OCI-LY3 (cell line): ENCODE measurements around the gene UGT1A9.

Experiments used
- H2AFZ ChIP-seq: fragments of 200-600, 300-600 bp; shearing (Covaris generic); 2 replicates; pipeline ENCODE4 v1.6.0; 2014; ENCODE audit warnings: antibody characterized with exemption, low read depth, low read length
- H3K27ac ChIP-seq: fragments of 200-600, 300-600 bp; sonication (generic); 2 replicates; pipeline ENCODE4 v1.5.1; 2014; ENCODE audit warnings: mild to moderate bottlenecking, low read length, moderate library complexity, mixed read lengths
- H3K27me3 ChIP-seq: fragments of 200-600, 300-600 bp; sonication (generic); 2 replicates; pipeline ENCODE4 v1.6.1; 2014; ENCODE audit warnings: low read depth, low read length, mixed read lengths
- H3K36me3 ChIP-seq: fragments of 200-600, 300-600 bp; sonication (generic); replicated peaks from 2 replicates; pipeline ENCODE3; 2014; ENCODE audit warnings: low read depth, low read length, mixed read lengths
- H3K4me1 ChIP-seq: fragments of 300-600, 200-600 bp; sonication (generic); 2 replicates; pipeline ENCODE4 v1.6.1; 2014; ENCODE audit warnings: low read length, mixed read lengths
- H3K4me2 ChIP-seq: fragments of 200-600, 300-600 bp; sonication (generic); 2 replicates; pipeline ENCODE4 v1.6.1; 2014; ENCODE audit warnings: low read length, mixed read lengths
- H3K4me3 ChIP-seq: fragments of 300-600, 200-600 bp; sonication (generic); 2 replicates; pipeline ENCODE4 v1.5.1; 2014; ENCODE audit warnings: antibody characterized with exemption, mild to moderate bottlenecking, low read length, moderate library complexity
- H3K79me2 ChIP-seq: fragments of 300-600, 200-600 bp; shearing (Covaris generic); 2 replicates; pipeline ENCODE4 v1.6.1; 2014; ENCODE audit warnings: mild to moderate bottlenecking, low read length, mixed read lengths
- H3K9ac ChIP-seq: fragments of 300-600, 200-600 bp; shearing (Covaris generic); 2 replicates; pipeline ENCODE4 v1.6.0; 2014; ENCODE audit warnings: mild to moderate bottlenecking, low read length, moderate library complexity
- H3K9me3 ChIP-seq: fragments of 200-600, 300-600 bp; shearing (Covaris generic); 2 replicates; pipeline ENCODE4 v1.6.1; 2014; ENCODE audit warnings: low read length, mixed read lengths; ENCODE audit not compliant: insufficient read depth
- H4K20me1 ChIP-seq: fragments of 200-600, 300-600 bp; sonication (generic); 2 replicates; pipeline ENCODE4 v1.6.1; 2016; ENCODE audit warnings: low read length, mixed read lengths; ENCODE audit not compliant: insufficient read depth
- EZH2phosphoT487 ChIP-seq: fragments of 200-600 bp; shearing (Covaris generic); IDR thresholded peaks from 2 replicates; pipeline ENCODE4 v1.6.1; 2018; ENCODE audit warnings: antibody characterized with exemption, mixed run types, low read depth
- TF ChIP-seq, protein P1 (sequence below): fragments of 200-600, 300-600 bp; sonication (generic); IDR thresholded peaks from 2 replicates; pipeline ENCODE4 v1.5.1; 2014; ENCODE audit warnings: antibody characterized with exemption, low read length, low read depth

The UGT1A9 gene

DNA sequence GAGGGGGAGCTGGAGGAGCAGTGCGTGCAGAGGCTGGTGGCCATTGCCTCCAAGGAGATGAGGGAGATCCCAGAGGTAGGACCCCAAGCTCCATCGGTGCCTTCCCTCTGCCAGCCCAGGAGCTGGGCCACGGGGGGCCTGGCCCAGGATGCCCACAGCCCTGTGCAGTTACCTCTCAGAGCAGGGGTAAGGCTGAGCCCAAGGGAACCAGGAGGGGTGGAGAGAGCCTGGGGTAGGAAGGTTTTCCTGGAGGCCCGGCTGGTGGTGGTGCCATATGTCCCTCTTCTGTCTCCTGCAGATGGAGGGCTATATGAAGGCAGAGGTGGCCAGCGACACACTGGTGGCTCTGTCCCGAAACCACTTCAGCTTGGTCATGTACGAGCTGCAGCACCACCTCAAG lies 117.9 kb downstream of the UGT1A9 start:
- Histone ChIP-seq H3K79me2 (no peaks in the 10 kb centered on the region), H3K4me2 (no peak overlapping the region), H3K9me3 (no peaks in the 10 kb centered on the region), H3K27me3 (no peaks in the 10 kb centered on the region), H2AFZ (no peak overlapping the region), H3K36me3 (no peaks in the 10 kb centered on the region), H3K27ac (no peak overlapping the region), H3K4me3 (no peak overlapping the region), H3K9ac (no peak overlapping the region), H3K4me1 (no peaks in the 10 kb centered on the region), H4K20me1 (no peaks in the 10 kb centered on the region)
- TF ChIP-seq, protein P1, sequence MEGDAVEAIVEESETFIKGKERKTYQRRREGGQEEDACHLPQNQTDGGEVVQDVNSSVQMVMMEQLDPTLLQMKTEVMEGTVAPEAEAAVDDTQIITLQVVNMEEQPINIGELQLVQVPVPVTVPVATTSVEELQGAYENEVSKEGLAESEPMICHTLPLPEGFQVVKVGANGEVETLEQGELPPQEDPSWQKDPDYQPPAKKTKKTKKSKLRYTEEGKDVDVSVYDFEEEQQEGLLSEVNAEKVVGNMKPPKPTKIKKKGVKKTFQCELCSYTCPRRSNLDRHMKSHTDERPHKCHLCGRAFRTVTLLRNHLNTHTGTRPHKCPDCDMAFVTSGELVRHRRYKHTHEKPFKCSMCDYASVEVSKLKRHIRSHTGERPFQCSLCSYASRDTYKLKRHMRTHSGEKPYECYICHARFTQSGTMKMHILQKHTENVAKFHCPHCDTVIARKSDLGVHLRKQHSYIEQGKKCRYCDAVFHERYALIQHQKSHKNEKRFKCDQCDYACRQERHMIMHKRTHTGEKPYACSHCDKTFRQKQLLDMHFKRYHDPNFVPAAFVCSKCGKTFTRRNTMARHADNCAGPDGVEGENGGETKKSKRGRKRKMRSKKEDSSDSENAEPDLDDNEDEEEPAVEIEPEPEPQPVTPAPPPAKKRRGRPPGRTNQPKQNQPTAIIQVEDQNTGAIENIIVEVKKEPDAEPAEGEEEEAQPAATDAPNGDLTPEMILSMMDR: no peak
- no peak for TF ChIP-seq EZH2phosphoT487

DNA sequence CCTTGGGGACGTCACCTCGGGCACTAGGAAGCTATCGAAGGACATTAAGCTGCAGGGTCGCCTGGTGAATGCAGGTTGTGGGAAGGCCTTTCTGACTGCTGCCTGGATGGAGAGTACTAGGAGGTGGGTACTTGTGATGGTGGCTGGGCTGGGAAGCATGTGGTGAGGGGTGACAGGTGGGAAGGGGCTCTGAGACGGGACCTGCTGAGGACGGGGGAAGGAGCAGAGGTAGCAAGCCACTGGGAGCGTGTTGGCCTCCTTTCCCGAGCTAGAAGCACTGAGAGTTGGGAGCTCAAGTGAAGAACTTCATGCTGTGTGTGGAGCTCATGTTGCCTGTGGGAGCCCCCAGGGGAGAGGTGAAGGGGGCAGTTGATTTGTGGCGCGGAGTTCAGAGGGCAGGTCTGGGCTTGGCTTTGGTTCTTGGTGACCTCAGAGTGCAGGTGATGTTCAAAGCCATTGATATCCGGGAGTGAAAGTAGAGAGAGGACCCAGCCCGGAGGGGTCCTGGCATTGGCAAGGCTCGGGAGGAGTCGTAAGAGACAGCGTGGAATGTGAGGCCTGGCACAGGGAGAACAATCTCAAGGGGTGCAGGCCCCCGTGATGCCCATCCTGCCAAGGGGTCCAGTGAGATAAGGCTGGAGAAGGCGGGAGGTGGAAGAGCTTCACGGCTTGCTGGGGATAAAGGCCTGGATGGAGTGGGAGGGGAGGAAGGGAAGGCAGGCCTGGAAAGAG lies 119.6 kb downstream of the UGT1A9 start:
- TF ChIP-seq, protein P1: no peak
- no peak for TF ChIP-seq EZH2phosphoT487
- no peaks in the 10 kb centered on the region for H3K4me1 ChIP-seq
- no peaks in the 10 kb centered on the region for H3K9me3 ChIP-seq
- no peaks in the 10 kb centered on the region for H3K79me2 ChIP-seq
- H3K4me2 ChIP-seq: no peak overlapping the region
- no peaks in the 10 kb centered on the region for H3K27me3 ChIP-seq
- H3K9ac ChIP-seq: no peak overlapping the region
- no peaks in the 10 kb centered on the region for H3K36me3 ChIP-seq
- no peaks in the 10 kb centered on the region for H4K20me1 ChIP-seq
- H3K4me3 ChIP-seq: no peak overlapping the region
- H2AFZ ChIP-seq: no peak overlapping the region
- no peak overlapping the region for H3K27ac ChIP-seq

DNA sequence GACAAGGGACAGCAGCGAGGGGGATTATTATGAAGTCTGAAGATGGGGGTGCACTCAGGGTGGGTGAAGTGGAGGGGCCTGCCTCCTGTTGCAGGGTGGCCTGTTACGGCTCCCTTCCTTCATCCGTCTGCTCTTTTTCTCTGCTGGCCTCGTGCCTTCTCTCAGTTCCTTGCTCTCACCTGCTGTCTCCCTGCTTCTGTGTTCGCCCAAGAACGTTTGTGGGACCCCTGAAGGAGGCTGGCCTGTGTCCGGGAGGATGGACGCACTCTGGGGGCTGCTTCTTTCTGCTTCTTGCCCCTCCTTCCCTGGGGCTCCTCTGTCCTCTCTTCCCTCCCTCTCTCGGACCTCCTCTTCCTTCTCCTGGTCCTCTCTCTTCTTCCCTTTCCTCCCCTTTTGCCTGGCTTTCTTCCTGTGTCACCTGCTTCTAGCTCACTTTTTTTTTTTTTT lies 120.2 kb downstream of the UGT1A9 start:
- TF ChIP-seq, protein P1: no peak
- TF ChIP-seq EZH2phosphoT487: no peak
- Histone ChIP-seq H3K4me3 (no peak overlapping the region), H3K27ac (no peak overlapping the region), H3K79me2 (no peaks in the 10 kb centered on the region), H3K9me3 (no peaks in the 10 kb centered on the region), H3K4me2 (no peak overlapping the region), H4K20me1 (no peaks in the 10 kb centered on the region), H3K9ac (no peak overlapping the region), H3K4me1 (no peaks in the 10 kb centered on the region), H3K27me3 (no peaks in the 10 kb centered on the region), H3K36me3 (no peaks in the 10 kb centered on the region), H2AFZ (no peak overlapping the region)

DNA sequence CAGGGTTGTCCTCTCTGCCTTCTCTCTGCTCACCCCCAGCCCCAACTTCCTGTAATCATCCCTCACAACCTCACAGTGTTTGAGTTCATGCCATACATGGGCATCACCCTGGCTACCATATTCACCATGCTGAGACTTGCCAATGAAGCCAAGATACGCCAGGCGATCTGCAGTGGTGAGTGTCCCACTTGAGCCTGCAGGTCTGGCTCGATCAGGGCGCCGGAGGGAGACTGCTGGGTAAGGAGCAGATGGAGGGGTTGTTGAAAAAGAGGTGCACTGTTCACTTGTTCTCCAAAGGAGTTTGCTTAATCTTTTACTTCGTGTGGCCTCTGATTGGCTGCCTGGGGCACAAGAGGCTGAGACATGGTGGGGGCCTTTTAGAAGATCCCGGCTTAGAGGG lies 121.0 kb downstream of the UGT1A9 start:
- no peak overlapping the region for H3K27ac ChIP-seq

More for the DNA sequence above, 121.0 kb downstream of the UGT1A9 start:
- Histone ChIP-seq H3K9ac (no peak overlapping the region), H3K79me2 (no peaks in the 10 kb centered on the region), H3K4me2 (no peak overlapping the region), H3K4me1 (no peaks in the 10 kb centered on the region), H3K27me3 (no peaks in the 10 kb centered on the region), H3K4me3 (no peak overlapping the region), H4K20me1 (no peaks in the 10 kb centered on the region), H2AFZ (no peak overlapping the region), H3K9me3 (no peaks in the 10 kb centered on the region), H3K36me3 (no peaks in the 10 kb centered on the region)
- TF ChIP-seq, protein P1: no peak
- no peak for TF ChIP-seq EZH2phosphoT487
